GM19351 (cell line): Measurements from ENCODE around the gene SDHAF1.
"Not testable (repeated sequence)": the region's sequence is repeated elsewhere in the genome, so short reads cannot be mapped to it uniquely, and the experiment has no call there.

Experiments used
- ATAC-seq: cut with Tn5 transposase; IDR thresholded peaks from one replicate; pipeline ENCODE4 v1.9.1; 2021; ENCODE audit warnings: mild to moderate bottlenecking, moderate library complexity; ENCODE audit not compliant: unreplicated experiment

SDHAF1 gene

DNA sequence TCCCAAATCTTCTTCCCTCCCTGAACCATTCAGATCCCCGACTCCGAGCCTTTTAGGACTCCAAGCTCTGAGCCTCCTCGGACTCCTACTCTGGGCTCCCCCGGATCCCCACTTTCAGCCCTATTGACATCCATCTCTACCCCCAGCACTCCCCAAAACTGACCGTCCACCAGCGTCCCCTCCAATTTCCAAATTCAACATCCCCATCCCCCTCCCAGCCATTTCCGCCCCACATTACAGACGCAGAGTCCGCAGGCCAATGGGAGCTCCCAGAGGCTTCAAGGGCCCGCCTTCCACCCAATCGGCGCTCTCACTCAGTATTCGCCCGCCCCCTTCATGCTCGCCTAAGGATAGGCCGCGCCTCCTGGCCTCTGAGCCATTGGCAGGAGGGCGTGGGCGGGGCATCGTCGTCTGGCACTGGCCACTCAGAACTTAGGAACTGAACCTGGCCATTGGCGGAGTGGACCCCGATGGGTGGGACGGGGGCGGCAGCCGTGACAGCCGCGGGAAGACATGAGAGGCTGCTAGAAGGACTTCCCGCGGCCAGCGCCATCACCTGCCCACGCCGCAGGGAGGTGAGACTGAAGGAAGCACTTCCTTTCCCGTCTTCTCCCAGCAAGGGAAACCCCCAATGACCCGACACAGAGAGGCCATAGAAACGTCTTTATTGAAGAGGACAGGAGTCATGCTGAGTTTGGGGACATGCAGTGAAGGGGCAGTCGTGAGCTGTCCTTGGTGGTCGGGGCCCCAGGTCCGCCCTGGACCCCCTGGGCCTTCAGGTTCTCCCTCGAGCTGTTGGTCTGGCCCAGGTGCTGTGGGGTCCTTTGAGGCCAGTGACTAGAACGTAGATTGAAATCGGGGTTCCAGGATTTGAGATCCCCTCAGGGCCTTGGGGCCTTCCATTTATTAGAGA, 19.3 kb downstream of the SDHAF1 start, which contains the start of gene ALKBH6:
Gene ALKBH6 (minus strand): TSS at position 202 of the 913 bp plus-strand sequence. CDS start 816 bp downstream, outside the sequence.
- peak; percentile 97 for ATAC-seq

DNA sequence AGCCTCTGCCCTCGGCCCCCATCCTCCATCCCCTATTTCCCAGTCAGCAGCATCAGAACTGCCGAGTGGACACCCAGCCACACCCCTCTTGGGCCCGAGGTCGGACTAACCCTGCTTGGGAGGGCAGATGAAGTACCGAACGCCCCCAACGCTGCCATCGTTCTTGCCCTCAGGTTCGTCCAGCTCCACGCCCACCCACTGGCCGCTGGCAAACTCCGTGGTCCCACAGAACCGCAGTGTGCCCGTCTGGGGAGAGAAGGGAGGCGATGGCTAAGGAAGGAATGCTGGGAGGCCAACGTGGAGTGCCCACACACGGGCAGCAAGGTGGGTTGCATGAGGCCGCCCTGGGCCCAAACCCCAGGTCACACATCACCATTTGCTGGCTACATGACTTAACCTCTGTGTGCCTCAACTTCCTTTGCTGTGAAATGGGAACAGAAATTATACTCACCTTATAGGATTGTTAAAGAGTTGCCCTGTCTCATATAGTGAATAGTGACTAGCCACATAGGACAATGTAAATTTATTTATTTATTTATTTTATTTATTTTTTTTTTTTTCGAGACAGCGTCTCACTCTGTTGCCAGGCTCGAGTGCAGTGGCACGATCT, 24.2 kb downstream of the SDHAF1 start:
- no peak for ATAC-seq

DNA sequence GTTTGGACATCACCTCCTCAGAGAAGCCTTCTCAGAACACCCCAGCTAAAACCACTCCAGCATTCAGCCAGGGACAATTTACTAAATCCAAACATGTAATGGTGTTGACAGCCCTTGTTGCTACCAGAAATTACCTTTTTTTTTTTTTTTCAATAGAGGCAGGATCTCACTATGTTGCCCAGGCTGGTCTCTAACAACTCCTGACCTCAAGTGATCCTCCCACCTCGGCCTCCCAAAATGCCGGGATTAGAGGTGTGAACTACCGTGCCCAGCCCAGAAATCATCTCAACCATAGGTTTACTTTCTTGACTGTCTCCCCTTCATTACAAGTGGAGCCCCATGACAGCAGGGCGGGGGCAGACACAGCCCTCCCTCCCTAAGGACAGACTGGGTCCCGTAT, 28.4 kb downstream of the SDHAF1 start:
- ATAC-seq: no peak

DNA sequence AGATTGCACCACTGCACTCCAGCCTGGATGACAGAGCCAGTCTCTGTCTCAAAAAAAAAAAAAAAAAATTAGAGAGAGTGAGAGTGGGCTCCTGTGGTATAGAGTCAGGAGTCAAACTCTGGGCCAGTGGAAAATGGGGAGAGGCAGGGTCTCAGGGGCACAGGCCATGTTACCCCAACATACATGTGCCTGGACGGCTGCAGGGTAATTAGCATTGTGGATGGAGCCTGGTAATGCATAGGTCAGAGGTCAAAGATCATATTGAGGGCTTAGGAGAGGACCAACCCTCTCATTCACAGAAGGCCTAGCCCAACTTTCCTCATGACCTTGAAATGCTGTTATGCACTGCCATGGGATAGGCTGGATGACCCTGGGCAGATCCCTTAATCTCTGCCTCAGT, 30.6 kb downstream of the SDHAF1 start:
- no peak for ATAC-seq

DNA sequence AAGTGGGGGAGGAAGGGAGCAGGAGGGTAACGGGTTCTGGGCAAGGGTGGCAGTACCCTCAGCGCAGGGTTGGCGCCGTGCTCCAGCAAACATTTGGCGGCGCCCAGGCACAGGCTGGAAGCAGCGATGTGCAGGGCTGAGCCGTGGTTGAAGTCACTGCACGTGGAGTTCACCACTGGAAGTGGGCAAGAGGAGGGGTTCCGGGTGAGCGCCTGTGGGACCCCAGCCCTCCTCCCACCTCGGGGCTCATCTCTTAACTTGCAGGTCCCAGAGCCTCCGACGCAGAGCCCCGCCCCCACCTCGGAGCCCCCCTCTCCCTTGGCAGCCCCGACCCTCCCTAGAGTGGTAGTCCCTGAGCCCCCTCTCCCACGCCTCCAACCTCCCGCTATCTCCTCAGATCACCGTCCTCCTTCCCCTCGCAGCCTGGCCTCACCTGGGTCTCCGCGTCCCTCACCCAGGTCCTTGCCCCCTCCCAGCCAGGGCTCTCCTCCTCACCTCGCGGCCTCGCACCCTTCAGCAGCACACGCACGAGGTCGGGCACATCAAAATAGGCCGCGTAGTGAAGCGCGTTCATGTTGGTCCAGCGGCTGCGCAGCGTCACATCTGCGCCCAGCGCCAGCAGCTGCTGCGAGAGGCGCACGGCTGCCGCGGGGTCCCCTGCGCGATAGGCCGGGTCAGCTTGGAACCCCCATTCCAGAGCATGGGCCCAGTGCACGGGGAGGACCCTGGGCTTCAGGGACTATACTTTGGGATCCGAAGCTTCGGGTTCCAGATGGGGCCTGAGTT, 31.3 kb downstream of the SDHAF1 start:
- ATAC-seq: no peak

DNA sequence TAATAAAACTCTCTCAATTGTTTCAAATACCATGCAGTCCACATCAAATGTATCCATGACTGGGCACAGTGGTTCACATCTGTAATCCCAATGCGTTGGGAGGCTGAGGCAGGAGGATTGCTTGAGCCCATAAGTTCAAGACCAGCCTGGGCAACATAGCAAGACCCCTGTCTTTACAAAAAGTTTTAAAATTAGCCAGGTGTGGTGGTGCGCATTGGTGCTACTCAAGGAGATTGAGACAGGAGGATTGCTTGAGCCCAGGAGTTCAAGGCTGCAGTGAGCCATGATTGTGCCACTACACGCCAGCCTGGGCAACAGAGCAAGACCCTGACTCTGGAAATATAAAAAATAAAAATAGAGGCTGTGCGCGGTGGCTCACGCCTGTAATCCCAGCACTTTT, 32.7 kb downstream of the SDHAF1 start:
- ATAC-seq: no peak

DNA sequence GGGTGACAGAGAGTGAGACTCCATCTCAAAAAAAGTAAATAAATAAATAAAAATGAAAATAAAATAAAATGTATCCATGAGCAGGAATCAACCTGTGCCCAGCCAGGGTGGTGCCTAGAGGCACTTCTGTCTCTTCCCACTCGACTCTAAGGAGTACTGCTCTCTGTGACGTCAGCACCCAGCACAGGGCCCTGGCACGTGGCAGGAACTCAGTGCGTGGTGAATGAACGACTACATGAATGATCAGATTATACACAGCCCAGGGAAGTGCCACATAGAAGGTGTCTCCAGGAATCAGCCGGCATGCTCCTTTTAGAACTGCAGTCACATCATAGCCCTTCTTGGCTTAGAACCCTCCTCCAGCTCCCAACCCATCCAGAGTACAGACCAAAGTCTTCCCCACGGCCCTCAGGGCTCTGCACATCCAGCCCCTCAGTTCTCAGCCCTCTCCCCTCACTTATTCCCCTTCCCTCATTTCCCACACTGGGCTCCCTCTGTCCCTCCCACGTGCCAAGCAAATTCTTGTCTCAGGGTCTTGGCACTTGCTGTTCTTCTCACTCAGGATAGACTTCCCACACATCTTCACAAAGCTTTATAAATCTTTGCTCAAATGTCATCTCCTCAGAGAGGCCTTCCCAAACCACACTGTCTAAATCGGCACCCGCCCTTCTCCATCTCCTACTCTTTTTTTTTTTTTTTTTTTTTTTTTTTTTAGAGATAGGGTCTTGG, 33.5 kb downstream of the SDHAF1 start:
- no peak for ATAC-seq

DNA sequence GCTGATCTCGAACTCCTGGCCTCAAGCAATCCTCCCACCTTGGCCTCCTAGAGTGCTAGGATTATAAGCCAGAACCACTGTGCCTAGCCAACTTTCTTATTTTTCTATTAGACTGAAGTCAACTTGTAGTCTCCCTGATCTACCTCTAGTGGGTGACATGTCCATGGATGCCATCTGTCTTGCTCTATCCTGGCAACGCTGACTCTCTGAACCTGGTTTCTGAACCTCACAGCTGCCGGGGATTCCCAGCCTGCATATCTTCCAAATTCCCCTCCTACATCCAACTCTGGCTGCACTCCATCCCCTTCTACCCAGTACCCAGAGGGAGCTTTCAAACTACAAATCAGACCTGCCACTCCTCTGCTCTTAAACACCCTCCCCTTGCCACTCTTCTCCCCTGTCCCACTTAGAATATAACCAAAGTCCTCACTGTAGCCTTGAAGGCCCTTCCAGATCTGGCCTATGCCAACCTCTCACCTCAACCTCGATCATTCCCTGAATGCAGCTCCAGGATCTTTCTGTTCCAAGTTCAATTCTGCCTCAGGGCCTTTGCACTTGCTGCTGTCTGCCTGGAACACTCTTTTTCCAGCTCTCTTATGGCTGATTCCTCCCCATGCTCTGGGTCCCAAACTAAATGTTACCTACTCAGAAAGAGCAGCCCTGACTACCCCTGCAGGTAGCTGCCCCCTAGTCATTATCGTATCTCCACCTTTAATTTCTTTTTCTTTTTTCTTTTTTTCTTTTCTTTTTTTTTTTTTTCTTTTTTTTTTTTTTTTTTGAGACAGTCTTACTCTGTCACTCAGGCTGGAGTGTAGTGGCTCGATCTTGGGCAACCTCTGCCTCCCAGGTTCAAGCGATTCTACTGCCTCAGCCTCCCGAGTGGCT, 35.5 kb downstream of the SDHAF1 start:
- no peak for ATAC-seq

DNA sequence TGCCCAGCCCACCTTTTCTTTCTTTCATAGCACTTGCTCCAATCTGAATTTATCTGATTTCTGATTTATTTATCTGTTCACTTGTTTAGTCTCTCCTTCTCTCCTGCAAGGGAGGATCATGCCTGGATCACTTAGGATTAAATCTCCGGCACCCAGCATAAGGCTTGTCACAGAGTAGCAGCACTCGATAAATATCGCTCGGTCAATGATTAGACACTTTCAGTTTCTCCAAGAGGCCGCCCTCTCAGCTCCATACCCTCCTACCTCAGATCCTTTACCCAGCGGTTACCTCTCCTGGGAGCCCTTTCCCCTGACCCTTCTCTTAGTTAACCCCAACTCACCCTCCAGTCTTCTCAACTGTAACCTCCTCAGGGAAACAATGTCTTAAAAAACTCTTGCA, 36.3 kb downstream of the SDHAF1 start:
- no peak for ATAC-seq

DNA sequence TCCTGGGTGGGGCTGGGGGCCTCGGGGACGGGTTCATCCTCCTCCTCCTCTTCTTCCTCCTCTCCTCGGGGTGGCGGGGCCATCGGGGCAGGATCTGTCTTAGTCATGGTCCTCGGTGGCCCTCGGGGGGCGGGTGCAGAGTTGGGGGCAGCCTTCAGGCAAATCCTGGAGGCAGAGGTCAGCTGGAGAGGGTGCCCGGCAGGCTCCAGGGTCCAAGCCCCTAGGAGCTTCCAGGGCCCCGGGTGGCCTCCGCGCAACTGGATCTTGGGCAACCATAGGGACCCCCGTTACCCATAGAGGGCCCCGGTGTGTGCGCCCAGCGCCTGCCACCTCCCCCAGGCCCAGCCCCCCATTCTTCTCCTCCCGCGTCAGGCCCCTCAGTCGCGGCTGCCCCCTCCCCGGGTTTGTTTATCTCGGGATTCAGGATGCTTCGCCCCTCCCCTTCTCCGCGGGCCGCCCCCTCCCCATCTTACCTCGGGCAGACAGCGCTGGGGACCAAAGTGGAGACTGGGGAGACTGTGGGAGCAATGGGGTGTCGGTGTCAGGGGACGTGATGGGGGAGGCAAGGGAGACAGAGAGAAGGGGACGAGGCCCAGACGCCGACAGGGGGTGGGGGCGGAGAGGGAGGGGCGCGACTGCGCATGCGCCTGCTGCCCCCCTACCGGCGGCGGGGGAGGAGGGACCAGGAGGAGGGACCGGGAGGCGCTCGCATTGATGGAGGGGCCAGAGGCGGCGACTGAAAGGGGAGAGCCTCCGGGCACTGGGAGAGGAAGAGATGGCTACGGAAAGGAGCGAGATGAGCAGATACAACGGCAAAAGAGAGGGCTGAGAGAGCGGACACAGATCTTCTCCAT, 37.5 kb downstream of the SDHAF1 start, which contains the start of gene CLIP3:
Gene CLIP3 (minus strand): TSS at position 623 of the 854 bp plus-strand sequence. CDS start 516 bp downstream, at position 107.
- no peak for ATAC-seq

DNA sequence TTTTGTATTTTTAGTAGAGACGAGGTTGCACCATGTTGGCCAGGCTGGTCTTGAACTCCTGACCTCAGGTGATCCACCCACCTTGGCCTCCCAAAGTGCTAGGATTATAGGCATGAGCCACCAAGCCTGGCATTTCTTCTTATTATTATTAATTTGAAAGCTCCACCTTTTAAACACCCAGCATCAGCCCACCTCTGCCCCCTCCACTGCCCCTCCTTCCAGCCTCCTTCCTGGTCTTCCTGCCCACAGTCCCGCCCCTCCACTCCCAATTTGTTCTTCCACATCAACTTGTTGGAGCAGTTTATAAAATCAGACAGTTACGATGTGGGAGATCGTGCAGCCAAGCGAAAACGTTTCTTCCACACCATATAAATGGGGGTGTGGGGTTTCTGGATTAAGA, 45.5 kb downstream of the SDHAF1 start:
- no peak for ATAC-seq

DNA sequence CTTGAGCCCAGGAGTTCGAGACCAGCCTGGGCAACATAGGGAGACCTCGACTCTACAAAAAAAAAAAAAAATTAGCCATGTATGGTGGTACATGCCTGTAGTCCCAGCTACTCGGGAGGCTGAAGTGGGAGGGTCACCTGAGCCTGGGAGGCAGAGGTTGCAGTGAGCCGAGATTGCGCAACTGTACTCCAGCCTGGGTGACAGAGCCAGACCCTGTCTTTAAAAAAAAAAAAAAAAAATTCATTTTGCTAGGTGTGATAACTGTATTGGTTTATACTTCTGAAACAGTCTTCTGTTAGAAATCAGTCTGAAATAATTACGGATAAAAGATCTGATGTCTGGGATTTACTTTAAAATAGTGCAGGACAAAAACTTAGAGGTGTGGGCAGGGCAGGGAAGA, 46.1 kb downstream of the SDHAF1 start:
- ATAC-seq: not testable (repeated sequence)

DNA sequence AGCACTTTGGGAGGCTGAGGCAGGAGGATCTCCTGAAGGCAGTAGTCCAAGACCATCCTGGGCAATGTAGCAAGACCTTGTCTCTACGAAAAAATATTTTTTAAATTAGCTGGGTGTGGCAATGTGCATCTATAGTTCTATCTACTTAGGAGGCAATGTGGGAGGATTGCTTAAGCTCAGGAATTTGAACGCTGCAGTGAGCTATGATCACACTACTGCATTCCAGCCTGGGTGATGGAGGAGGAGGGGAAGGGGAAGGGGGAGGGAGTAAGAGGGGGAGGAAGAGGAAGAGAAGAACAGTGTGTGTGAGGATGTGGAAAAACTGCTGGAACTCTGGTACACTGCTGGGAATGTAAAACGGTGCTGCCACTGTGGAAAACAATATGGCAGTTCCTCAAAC, 46.8 kb downstream of the SDHAF1 start:
- no peak for ATAC-seq

DNA sequence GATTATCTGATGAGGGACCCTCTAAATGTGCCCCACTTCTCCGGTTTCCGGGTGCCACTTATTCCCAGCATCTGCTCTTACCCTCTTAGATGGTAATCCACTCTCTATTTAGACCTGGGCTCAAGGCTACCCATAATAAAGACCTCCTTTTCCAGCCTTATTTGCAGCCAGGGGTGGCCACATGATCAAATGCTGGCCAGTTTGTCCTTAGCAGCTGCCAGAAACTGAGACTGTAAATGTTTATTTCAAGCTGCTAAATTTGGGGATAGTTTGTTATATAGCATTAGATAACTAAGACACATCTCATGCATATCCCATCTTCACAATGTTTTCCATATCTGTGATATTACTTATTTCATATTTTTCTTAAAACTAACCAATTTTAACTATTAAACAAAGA, 49.0 kb downstream of the SDHAF1 start:
- ATAC-seq: no peak
